Keratinocyte (primary cell): ENCODE results near the gene NOX5.

Experiments
- EZH2 ChIP-seq: IDR thresholded peaks from one replicate; pipeline ENCODE4 v1.6.1; 2012; ENCODE audit warnings: inconsistent platforms, mild to moderate bottlenecking, low read length, moderate library complexity
- TF ChIP-seq, protein P1 (sequence below), 3 experiments: IDR thresholded peaks in 1 of 3; conservative IDR thresholded peaks in 1 of 3; optimal IDR thresholded peaks in 1 of 3; 2 replicates in 2 of 3; 3 replicates in 1 of 3; pipeline versions ENCODE3 to v1.5.1; 2011; ENCODE audit warnings: low read length in 3 of 3, mild to moderate bottlenecking in 3 of 3, moderate library complexity in 2 of 3, control low read depth in 1 of 3, inconsistent platforms in 1 of 3; ENCODE audit not compliant: insufficient read depth in 2 of 3; ENCODE audit errors: extremely low read depth in 1 of 3

DNA sequence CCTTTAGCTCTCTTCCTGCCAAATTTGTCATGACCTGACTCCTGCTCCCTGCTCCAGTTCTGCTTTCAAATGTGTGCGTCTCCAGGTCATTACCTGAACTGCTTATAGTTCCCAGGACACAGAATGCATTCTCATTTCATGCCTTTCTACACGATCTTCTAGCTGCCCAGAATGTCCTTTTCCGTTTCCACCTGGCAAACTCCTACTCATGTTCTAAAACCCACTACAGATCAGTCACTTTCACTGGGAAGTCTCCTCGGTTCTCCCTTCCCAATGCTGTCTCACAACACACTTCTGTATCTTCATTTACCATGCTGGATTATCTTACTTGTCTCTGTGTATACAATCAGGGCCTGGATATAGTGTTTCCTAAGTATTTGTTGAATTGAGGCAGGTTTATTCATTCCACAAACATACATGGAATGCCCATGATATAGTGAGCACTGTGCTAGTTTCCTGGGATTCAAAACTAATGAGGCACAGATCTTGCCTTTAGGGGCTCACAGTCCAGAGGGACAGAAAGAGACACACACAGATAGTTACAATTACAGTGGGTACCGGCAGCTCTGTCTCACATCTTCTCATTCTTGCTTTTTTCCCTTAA is 1.6 kb upstream of the NOX5 start:
- TF ChIP-seq, protein P1, sequence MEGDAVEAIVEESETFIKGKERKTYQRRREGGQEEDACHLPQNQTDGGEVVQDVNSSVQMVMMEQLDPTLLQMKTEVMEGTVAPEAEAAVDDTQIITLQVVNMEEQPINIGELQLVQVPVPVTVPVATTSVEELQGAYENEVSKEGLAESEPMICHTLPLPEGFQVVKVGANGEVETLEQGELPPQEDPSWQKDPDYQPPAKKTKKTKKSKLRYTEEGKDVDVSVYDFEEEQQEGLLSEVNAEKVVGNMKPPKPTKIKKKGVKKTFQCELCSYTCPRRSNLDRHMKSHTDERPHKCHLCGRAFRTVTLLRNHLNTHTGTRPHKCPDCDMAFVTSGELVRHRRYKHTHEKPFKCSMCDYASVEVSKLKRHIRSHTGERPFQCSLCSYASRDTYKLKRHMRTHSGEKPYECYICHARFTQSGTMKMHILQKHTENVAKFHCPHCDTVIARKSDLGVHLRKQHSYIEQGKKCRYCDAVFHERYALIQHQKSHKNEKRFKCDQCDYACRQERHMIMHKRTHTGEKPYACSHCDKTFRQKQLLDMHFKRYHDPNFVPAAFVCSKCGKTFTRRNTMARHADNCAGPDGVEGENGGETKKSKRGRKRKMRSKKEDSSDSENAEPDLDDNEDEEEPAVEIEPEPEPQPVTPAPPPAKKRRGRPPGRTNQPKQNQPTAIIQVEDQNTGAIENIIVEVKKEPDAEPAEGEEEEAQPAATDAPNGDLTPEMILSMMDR (optimal IDR thresholded peaks at IDR 0.05 in 1 of 3, IDR thresholded peaks at IDR 0.05 in 1 of 3, conservative IDR thresholded peaks at IDR 0.05 in 1 of 3; ENCODE audit: extremely low read depth in 1 of 3, insufficient read depth in 2 of 3, low read length in 3 of 3), result no peak
- no peak for TF ChIP-seq EZH2
